Sigmoid colon (tissue), 7 donors: ENCODE measurements around the gene SLC6A3. TPM values are rescaled to one million over a fixed set of nuclear protein-coding genes. Genes with fewer than 3 reads are reported as not detected.

Experiments
- DNase-seq: peaks from one replicate; pipeline ENCODE4 v3.0.0-alpha.2; 2019
- H3K27ac ChIP-seq, 4 donors: fragments of 200-600 bp; sonication (generic); one replicate each; pipeline ENCODE4 v1.5.1; 2016 to 2019; ENCODE audit warnings: mild to moderate bottlenecking in 1 of 4
- H3K27me3 ChIP-seq, 3 donors: fragments of 200-600 bp; sonication (generic); one replicate each; pipeline ENCODE4 v1.5.1; 2019; ENCODE audit warnings: mild to moderate bottlenecking in 1 of 3
- H3K36me3 ChIP-seq, 4 donors: fragments of 200-600 bp; sonication (generic); one replicate each; pipeline ENCODE4 v1.5.1; 2016 to 2019
- H3K4me1 ChIP-seq, 4 donors: fragments of 200-600 bp; sonication (generic); one replicate each; pipeline ENCODE4 v1.5.1; 2017 to 2019
- H3K4me3 ChIP-seq, 4 donors: fragments of 200-600 bp; sonication (generic); one replicate each; pipeline ENCODE4 v1.5.1; 2017 to 2019; ENCODE audit warnings: mild to moderate bottlenecking in 2 of 4, moderate library complexity in 1 of 4
- H3K9me3 ChIP-seq, 4 donors: fragments of 200-600 bp in 3 of 4; sonication (generic) in 3 of 4; one replicate each; pipeline versions ENCODE4 v1.5.1 to v1.6.1; 2013 to 2019
- CTCF ChIP-seq, 4 experiments: fragments of 450-650 bp in 3 of 4; fragments of 200-600 bp in 1 of 4; IDR thresholded peaks; one replicate each; pipeline ENCODE4 v1.5.1; 2016 to 2019; ENCODE audit warnings: antibody characterized with exemption in 4 of 4, mild to moderate bottlenecking in 3 of 4, moderate library complexity in 2 of 4
- EP300 ChIP-seq, 4 donors: sonication (generic); formaldehyde crosslinking; IDR thresholded peaks; one replicate each; pipeline ENCODE4 v1.6.1; 2017; ENCODE audit warnings: antibody characterized with exemption in 4 of 4
- POLR2A ChIP-seq, 2 donors: fragments of 450-650 bp; IDR thresholded peaks; one replicate each; pipeline ENCODE4 v1.6.1; 2016; ENCODE audit warnings: antibody characterized with exemption in 2 of 2, mild to moderate bottlenecking in 2 of 2, moderate library complexity in 2 of 2
- POLR2AphosphoS5 ChIP-seq, 4 donors: sonication (generic); formaldehyde crosslinking; IDR thresholded peaks; one replicate each; pipeline ENCODE4 v1.6.1; 2017; ENCODE audit warnings: antibody characterized with exemption in 4 of 4
- WGBS, 2 donors: extraction: QIAGEN DNeasy Blood & Tissue Kit; methylation state at CpG; one replicate each; pipeline ENCODE4 v1.1.7; 2013; 5-methylcytosine and 5-hydroxymethylcytosine counted together
- intact Hi-C: fragments of 100-400 bp; cut with DNase I; formaldehyde crosslinking; loops from one replicate; pipeline ENCODE4 v1.15.1; 2023
- polyA plus RNA-seq, 3 donors: library from polyadenylated mRNA; stranded (reverse); fragments of 200-250 nt; gene quantifications; one replicate each; pipeline ENCODE4 v1.2.3, GENCODE V29; 2013
- total RNA-seq, 4 donors: library from RNA; depleted of rRNA; stranded (reverse); fragments of >200 nt; gene quantifications; one replicate each; pipeline ENCODE4 v1.1.0, GENCODE V29; 2016
- donor health status: healthy with polysubstance abuse.
- donor health status: Bipolar disorder and iron deficiency.
- donor health status: healthy.

SLC6A3 gene
- total and polyA plus RNA-seq, 7 donors, result 0.06 TPM; not detected in 6

GRCh38 chr5:1396293-1396816 lies 48.9 kb downstream of the SLC6A3 start:
- Histone ChIP-seq H3K27me3 (peaks cover 0 to 69% (median 27%) of the 10 kb centered on the region in 3 donors), H3K36me3 (no peaks in the 10 kb centered on the region), H3K9me3 (peaks cover 0 to 5% (median 0%) of the 10 kb centered on the region in 4 donors), H3K27ac (no peak overlapping the region), H3K4me3 (no peak overlapping the region), H3K4me1 (no peaks in the 10 kb centered on the region)
- no peak for DNase-seq
- intact Hi-C loops, result no loop called here
- no peak for TF ChIP-seq POLR2A (IDR thresholded peaks at IDR 0.05)
- no peak for TF ChIP-seq POLR2AphosphoS5 (IDR thresholded peaks at IDR 0.05)
- TF ChIP-seq CTCF (IDR thresholded peaks at IDR 0.05), result no peak
- TF ChIP-seq EP300 (IDR thresholded peaks at IDR 0.05), result no peak
- WGBS, 2 donors, result 54 to 63% methylated on average over 18 of the region's 18 CpGs

- Histone ChIP-seq H3K27me3 (peaks cover 2 to 73% (median 33%) of the 10 kb centered on the region in 3 donors), H3K4me1 (no peaks in the 10 kb centered on the region), H3K27ac (no peak overlapping the region), H3K36me3 (no peaks in the 10 kb centered on the region), H3K9me3 (peaks cover 0 to 5% (median 0%) of the 10 kb centered on the region in 4 donors), H3K4me3 (no peak overlapping the region)
- 80 to 82% methylated on average over 32 of the region's 32 CpGs for WGBS, 2 donors
- intact Hi-C loops, result no loop called here
- TF ChIP-seq CTCF (IDR thresholded peaks at IDR 0.05), result no peak
- no peak for TF ChIP-seq POLR2A (IDR thresholded peaks at IDR 0.05)
- no peak for TF ChIP-seq POLR2AphosphoS5 (IDR thresholded peaks at IDR 0.05)
- no peak for TF ChIP-seq EP300 (IDR thresholded peaks at IDR 0.05)
- no peak for DNase-seq
These were observed 50.1 kb downstream of the SLC6A3 start for GRCh38 chr5:1394881-1395860.

DNA sequence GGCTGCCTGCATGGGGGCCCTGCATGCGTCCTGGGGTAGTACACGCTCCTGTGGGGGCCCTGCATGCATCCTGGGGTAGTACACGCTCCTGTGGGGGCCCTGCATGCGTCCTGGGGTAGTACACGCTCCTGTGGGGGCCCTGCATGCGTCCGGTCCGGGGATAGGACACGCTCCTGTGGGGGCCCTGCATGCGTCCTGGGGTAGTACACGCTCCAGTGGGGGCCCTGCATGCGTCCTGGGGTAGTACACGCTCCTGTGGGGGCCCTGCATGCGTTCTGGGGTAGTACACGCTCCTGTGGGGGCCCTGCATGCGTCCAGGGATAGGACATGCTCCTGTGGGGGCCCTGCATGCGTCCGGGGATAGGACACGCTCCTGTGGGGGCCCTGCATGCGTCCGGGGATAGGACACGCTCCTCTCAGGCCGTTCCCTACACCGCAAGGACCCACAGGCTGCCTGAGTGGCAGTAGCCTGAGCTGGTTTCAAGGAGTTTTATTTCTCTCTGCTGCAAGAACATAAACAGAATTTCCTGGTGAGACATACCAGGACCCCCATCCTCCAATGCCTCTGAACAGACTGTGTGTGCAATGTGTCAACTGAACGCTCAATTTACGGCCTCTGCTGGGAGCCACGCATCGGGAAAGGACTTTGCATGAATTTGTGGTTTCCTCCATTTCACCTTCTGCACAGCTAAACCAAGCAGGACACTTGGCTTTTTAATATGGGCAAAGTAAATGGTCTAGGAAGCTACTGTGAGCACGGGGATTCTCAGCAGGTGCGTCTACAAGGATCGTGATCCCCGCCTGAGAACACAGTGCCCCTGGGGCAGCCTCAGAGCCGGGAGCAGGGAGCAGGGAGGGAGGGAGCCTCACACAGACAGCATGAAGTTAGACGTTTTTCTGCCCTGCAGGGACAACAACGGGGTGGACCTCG lies 51.4 kb downstream of the SLC6A3 start:
- WGBS, 2 donors, result 56 to 61% methylated on average over 36 of the region's 36 CpGs
- Histone ChIP-seq H3K4me1 (no peaks in the 10 kb centered on the region), H3K36me3 (no peaks in the 10 kb centered on the region), H3K27me3 (peaks cover 2 to 63% (median 33%) of the 10 kb centered on the region in 3 donors), H3K9me3 (no peaks in the 10 kb centered on the region), H3K27ac (no peak overlapping the region), H3K4me3 (no peak overlapping the region)
- DNase-seq, result no peak
- no peak for TF ChIP-seq POLR2A (IDR thresholded peaks at IDR 0.05)
- TF ChIP-seq EP300 (IDR thresholded peaks at IDR 0.05), result no peak
- TF ChIP-seq CTCF (IDR thresholded peaks at IDR 0.05), result no peak
- TF ChIP-seq POLR2AphosphoS5 (IDR thresholded peaks at IDR 0.05), result no peak
- intact Hi-C loops, result no loop called here

DNA sequence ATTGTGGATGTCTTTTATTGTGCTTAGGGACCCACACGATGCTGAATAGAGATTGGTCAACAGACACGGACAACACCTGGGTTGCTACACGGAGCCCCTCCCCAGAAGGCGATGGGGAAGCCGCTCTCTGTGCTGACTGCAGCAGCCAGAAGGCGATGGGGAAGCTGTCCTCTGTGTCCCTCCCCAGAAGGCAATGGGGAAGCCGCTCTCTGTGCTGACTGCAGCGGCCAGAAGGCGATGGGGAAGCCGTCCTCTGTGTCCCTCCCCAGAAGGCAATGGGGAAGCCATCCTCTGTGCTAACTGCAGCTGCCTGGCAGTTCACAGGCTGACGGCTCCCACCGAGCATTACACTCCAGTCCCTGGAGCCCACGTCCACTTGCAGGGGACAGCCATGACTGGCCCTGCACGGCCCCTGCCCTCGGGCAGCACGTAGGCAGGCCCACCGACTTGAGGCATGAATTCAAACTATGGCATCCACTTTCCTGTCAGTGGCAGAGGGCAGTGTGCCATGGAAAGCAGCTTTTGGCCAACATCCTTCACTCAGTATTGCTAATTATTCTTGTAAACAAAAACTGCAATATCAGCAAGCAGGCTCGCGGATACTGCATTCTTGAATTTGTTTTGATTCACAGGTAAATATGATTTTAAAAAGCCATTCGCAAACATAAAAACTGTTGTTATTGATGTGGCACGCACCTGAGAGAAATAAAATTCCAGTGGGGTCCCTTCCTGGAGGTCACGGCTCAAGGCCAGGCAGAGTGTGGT lies 52.3 kb downstream of the SLC6A3 start:
- intact Hi-C loops, result no loop called here
- 57 to 72% methylated on average over 22 of the region's 22 CpGs for WGBS, 2 donors
- no peak for TF ChIP-seq POLR2A (IDR thresholded peaks at IDR 0.05)
- TF ChIP-seq POLR2AphosphoS5 (IDR thresholded peaks at IDR 0.05), result no peak
- no peak for TF ChIP-seq EP300 (IDR thresholded peaks at IDR 0.05)
- TF ChIP-seq CTCF (IDR thresholded peaks at IDR 0.05), result no peak
- no peak overlapping the region for H3K27ac ChIP-seq
- no peak overlapping the region for H3K4me3 ChIP-seq
- peaks cover 2 to 67% (median 33%) of the 10 kb centered on the region in 3 donors for H3K27me3 ChIP-seq
- DNase-seq, result no peak
- H3K9me3 ChIP-seq, result no peaks in the 10 kb centered on the region
- H3K36me3 ChIP-seq, result no peaks in the 10 kb centered on the region
- H3K4me1 ChIP-seq, result no peaks in the 10 kb centered on the region
